Sciatic nerve (tissue), 2 donors: ENCODE data around the gene DIP2C. TPM values are rescaled to one million over a fixed set of nuclear protein-coding genes. Genes with fewer than 3 reads are reported as not detected.
A peak's percentile ranks its signal among the peaks of the same experiment; 100 is the strongest.
"Not testable (repeated sequence)": the region's sequence is repeated elsewhere in the genome, so short reads cannot be mapped to it uniquely, and the experiment has no call there.

ENCODE experiments used
- ATAC-seq: fragments of 200-7000 bp; cut with Tn5 transposase; one replicate; pipeline ENCODE4 v1.9.1; 2020; ENCODE audit warnings: mild to moderate bottlenecking, moderate library complexity
- DNase-seq: peaks from one replicate; pipeline ENCODE4 v3.0.0-alpha.2; 2020; ENCODE audit warnings: low spot score
- intact Hi-C: fragments of 100-400 bp; cut with DNase I; formaldehyde crosslinking; loops from one replicate; pipeline ENCODE4 v1.14.2; 2022
- total RNA-seq: library from RNA; stranded (reverse); fragmentation: NEBNext Ultra II Directional; extraction: Animal tissue kit (Norgen Biotek cat#: 25700); gene quantifications from one replicate; pipeline ENCODE4 v1.2.1, GENCODE V29; 2021
- donor health status: DM: no; HTN: no; CAD: no.
- donor health status: DM: no; HTN: no; CAD: no.

DIP2C gene
- total RNA-seq, 1 donor from 2014 or later = 38.7 TPM

DNA sequence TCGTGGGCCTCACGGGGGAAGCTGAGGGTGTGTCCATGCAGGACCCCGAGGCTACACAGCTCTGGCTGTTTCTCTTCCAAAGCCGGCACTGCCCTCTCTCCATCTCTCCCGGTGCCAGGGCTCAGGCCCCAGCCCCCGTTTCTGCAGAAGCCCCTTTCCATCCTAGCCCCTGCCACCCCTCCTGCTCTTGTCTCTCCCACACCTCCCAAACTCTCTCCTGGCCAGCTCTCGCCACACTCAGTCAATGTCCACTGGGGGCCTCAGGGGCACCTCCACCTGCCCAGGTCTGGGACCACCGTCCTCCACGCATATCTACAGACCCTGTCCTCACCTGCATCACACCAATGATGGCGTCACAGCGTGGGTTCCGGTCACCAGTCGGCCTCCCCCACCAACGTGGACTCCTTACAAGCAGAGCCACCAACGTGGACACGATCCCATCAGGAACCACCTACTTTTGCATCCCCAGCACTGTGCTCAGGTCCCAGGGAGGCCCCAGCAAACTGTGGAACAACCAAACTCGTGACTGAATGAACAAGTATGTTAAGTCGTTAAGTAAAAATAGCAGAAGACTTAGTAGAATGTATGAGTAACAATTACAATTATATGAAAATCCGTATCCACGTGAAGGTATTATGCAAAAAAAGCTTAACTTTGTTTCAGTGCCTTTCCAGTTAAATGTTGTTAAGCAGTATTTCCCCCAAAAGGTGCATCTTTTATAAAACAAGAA is 38.4 kb downstream of the DIP2C start:
- peak; percentile 27 for ATAC-seq
- intact Hi-C loops = no loop called here
- DNase-seq = no peak

DNA sequence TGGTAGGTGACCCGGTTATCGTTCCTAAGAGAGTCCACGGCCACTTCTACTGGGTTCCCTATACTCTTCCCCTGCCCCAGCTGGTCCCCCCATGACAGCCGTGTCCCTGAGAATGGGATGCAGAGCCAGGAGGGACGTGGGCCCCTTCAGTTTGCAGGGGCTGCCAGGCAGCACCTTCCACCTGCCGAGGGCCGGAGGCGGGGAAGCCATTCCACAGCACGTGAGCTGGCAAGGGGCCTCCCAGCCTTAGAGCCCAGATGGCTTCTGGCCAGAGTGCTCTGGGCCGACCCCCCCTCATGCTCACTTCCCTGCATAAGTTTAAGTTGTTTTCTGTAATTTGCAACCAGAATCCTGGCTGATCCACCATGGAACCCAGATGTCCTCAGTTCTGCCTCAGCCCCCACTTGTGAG is 39.0 kb downstream of the DIP2C start:
- no peak for DNase-seq
- ATAC-seq = peak; percentile 21

DNA sequence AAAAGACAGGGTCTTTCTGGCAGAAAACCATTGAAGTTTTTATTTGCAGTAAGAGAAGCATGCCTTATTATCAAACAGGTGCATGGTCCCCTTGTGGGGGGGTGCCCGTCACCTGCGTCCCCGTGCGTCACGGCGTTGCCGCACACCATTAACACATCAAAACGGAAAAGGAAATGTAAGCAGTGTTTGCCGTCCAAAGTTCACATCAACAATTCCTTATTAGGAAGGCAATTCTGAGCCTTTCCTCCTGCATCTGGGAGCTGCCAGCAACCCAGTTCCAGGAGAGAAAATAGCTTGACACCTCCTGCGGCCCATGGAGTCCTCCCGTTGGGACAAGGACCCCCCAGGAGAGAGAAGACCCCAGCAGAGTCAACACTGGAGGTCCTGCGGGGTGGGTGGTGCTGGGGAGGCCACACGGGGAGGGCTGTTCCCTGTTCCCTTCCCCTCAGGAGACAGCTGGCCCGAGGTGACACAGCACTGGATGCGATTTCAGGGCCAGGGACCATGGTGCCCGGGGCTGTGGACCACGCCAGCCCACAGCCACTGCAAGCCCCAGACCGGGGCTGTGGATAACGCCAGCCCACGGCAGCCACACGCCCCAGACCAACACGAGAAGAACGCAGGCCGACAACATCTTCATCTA is 39.5 kb downstream of the DIP2C start:
- DNase-seq = no peak

More for the DNA sequence above, 39.0 kb downstream of the DIP2C start:
- intact Hi-C loops = no loop called here

DNA sequence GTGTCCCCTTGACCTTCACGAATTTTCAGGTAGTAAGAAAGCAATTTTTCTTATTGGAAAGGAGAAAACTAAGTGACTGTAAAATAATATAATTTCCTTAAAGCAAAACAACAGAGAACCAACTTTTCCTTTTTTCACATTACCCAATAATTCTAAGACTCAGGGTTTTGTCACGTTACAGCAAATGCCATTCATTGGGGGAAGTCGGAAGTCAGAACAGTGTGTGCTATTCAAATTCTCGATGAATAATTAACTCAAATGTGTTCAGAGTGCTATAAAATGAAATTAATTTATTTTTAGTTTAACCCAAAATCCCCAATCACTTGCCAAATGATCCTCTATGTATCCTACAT is 40.0 kb downstream of the DIP2C start:
- intact Hi-C loops = no loop called here
- ATAC-seq (no peak), DNase-seq (no peak)

More for the DNA sequence above, 39.5 kb downstream of the DIP2C start:
- peak; percentile 27 for ATAC-seq
- intact Hi-C loops = no loop called here

DNA sequence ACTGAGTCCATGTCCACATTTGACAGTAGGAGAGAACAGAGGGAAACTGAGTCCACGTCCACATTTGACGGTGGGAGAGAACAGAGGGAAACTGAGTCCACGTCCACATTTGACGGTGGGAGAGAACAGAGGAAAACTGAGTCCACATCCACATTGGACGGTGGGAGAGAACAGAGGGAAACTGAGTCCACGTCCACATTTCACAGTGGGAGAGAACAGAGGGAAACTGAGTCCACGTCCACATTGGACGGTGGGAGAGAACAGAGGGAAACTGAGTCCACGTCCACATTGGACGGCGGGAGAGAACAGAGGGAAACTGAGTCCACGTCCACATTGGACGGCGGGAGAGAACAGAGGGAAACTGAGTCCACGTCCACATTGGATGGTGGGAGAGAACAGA is 42.4 kb downstream of the DIP2C start:
- DNase-seq, ATAC-seq, intact Hi-C loops: not testable (repeated sequence)

DNA sequence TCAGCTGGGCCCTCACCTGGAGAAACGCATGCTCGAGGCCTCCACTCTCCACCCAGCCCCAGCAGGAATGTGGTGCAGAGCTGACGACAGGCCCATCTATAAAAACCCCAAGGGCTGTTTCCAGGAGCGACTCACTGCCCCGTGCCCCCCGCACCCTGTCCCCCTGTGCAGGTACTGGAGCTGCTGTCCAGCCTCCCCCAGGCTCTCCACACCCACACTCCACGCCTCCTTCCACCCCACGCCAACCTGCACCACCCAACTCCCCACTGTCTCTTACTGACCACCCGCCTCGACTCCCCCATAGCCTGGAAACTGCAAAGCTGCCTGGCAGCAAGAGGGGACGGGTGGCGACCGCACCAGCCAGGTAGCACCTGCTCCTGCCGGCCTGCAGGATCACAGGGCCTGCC is 43.3 kb downstream of the DIP2C start:
- peak; percentile 46 for DNase-seq
- intact Hi-C loops = no loop called here
- ATAC-seq = no peak

DNA sequence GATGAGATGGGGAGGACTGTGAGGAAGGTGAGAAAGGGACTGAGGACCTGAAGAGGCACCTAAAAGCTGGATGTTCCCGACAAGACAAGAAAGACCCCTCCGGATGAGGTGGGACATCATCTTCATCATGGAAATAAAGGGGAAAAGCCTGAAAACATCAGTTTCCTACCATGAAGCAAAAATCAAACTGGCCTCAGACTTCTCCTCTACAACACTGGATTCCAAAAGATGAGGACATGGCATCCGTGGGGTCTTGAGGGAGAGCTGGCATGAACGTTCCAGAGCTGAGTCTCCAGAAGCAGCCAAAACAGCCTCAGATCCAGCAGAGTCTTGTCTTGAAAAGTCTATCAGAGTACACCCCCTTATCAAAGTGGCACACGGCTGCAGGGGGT is 44.5 kb downstream of the DIP2C start:
- intact Hi-C loops = no loop called here
- no peak for ATAC-seq
- DNase-seq = no peak

DNA sequence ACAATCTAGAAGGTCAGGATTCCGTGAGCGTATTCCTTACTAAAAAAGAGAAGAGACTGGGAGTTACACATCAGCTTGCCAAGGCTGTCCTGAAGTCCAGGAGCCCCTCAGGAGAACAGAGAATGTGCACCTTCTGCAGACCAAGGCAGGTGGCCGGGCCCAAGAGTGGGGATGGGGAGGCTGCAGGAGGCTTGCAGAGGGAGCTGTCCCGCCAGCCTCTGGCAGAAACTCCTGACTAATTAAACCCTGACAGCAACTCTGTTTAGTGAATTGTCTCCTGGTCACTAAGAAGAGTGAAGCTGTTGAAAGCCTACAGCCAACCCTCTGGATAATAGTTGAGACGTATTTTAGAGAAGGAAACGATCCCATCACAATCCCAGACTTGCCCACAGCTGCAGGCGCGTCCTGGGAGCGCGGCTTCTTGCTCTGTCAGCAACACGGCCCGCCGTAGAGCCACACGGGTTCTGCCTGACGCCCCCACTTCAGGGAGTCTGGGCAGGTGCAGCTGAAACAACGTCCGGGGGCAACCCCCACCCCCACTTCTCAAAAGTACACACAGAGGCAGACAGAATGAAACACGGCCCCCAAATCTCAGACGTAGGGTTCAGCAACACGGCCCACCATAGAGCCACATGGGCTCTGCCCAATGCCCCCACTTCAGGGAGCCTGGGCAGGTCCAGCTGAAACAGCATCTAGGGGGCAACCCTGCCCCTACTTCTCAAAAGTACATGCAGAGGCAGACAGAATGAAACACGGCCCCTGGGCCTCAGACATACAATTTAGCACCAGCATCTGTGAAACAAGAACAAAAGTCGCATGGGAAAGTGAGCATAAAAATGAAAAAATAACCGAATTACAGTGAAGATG is 45.2 kb downstream of the DIP2C start:
- peak; percentile 33 for DNase-seq
- no peak for ATAC-seq
- intact Hi-C loops = no loop called here

DNA sequence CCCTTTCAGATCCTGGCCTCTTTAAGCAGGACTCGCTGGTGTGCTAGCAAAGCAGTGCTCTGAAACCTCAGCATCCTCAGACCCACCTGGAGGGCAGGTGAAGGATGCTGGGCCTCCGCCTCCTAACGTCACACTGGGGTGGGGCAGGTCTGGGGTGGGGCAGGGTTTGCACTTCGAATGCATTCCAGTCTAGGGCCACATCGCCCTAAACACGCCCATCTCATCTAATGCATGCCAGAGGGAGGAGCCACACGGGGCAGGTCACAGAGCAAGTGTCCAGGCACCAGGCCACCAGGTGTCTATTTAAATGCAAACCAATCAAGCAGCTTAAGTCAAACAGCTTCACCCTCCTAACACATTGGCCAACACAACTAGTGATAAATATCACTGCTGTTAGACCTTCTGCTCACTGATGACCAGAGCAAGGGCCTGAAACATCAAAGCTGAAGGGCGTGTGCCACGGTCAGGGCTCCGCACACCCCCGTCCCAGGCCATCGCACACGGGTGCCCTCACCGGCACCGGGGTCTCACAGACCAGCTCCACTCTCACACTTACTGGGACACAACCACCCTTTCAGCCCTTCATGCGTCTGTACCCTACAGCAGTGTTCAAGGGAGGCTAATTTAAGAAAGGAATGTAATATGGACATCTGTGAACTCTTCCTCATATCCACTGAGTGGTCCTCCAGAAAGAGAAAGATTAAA is 47.1 kb downstream of the DIP2C start:
- intact Hi-C loops = no loop called here
- ATAC-seq = no peak

DNA sequence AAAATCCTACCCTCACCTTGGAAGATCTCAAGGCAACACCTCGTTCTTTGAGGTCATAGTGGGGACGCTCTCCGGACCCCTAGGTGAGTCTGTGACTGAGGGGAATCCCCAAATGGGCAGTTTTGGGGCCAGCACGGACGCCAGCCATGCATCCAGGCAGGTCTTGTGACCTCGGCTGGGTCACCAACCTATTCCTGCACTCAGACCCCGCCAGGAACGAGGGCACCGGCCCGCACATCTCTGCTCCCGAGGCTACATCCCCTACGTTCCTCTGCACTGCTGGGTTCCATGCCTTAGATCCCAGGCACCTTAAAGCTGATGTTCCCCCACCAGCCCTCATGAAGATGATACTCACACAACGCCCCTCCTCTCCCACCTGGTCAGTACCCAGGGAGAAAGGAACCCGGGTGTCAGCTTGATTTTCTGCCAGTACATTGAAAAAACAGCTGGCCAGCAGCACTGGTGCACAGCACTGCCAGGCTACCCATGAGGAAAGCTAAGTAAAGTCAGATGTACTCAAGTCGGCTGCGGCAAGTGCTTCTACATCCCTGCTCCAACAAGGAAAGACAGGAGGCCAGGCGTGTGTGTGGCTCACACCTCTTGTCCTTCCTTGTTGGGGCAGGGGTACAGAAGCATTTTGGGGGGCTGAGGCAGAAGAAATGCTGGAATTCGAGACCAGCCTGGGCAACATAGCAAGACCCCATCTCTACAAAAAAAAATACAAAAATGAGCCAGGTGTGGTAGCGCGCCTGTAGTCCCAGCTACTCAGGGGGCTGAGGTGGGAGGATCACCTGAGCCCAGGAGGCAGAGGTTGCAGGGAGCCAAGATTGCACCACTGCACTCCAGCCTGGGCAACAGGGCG is 48.1 kb downstream of the DIP2C start:
- ATAC-seq (no peak), DNase-seq (no peak)
- intact Hi-C loops = no loop called here

More for the DNA sequence above, 47.1 kb downstream of the DIP2C start:
- DNase-seq = no peak

DNA sequence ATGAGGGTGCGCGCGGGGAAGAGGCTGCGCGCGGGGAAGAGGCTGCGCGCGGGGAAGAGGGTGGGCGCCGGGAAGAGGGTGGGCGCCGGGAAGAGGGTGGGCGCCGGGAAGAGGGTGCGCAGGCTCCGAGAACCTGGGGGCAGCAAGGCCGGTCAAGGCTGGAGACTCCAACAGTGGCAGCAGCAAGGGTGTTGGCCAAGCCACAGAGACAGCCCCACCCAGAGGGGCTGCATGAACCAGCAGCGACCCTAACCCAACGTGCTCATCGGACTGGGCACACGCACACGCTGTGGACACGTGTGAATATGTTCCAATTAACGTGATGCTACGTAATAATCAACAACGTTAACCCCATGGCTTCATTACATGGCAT is 48.8 kb downstream of the DIP2C start:
- intact Hi-C loops = no loop called here
- DNase-seq (no peak), ATAC-seq (no peak)

DNA sequence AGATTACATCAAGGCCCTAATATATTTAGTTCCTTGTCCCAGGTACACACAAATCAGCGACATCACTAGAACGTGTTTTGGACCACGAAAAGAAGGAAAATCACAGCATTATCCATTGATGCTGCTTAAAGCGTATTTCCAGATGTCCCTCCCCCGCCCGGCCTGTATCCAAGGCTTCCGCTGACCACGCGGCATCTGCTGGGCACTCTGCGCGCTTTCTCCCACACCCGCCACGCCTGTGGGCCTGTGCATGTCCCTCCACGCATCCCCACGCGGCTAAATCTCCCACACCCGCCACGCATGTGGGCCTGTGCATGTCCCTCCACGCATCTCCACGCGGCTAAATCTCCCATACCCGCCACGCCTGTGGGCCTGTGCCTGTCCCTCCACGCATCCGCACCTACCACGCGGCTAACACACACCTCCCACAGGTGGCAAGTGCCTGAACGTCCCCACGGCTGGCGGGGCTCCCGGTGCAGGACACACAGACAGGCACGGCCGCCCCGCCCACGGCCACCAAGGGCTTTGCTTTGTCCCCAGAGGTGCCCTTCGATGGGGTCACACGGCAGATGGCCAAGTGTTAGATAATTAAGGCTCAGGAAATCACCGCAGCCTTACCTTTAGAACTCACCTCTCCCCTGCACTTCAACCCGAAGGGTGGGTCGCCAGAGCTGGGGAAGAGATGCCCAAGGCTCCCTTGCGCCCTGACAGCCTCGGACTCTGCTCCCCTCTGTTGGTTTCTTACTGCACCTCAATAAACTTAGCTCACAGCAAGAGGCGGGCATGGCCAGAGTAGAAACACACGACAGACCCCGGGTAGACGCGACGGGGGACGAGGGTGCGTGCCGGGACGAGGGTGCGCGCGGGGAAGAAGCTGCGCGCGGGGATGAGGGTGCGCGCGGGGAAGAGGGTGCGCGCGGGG is 49.5 kb downstream of the DIP2C start:
- intact Hi-C loops = no loop called here
- ATAC-seq (no peak), DNase-seq (no peak)

DNA sequence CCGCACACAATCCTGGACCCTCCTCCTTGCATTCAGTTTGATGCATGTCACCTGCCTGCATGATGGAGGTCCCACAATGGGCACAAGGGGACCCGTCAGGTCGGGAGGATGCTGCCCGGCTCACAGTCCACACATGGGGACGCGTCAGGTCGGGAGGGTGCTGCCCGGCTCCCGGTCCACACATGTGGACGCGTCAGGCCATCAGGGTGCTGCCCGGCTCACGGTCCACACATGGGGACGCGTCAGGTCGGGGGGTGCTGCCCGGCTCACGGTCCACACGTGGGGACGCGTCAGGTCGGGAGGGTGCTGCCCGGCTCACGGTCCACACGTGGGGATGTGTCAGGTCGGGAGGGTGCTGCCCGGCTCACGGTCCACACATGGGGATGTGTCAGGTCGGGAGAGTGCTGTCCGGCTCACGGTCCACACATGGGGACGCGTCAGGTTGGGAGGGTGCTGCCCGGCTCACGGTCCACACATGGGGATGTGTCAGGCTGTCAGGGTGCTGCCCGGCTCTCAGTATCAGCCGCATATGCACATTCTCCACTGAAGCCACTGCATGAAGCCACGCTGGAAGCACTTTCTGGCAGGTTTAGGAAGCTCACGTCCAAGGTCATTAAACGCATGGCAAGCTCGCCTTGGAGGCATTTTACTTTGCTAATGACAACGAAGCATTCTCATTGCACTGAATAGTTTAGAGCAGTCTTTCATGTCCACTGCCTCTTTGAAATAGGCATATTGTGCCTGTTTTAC is 50.3 kb downstream of the DIP2C start:
- intact Hi-C loops = no loop called here
- DNase-seq (no peak), ATAC-seq (no peak)

DNA sequence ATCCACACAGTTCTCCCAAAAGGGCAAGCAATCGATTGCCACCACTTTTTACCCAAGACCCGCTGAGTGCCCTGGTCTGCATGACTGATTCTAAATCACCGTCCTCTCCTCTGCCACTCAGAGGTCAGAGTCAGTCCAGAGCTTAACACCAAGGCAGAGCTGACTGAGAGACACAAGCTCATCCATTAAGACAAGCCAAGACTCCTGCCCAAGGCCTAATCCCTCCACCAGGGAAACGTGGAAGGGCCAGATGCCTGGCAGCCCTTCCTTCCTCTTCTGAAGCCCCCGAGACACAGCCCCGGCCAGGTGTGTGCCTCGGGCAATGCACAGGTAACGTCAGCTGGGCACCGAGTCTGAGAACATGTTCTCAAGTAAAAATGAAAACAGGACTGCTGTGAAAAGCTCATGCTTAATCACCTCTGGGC is 51.7 kb downstream of the DIP2C start:
- DNase-seq (no peak), ATAC-seq (no peak)
- intact Hi-C loops = no loop called here

DNA sequence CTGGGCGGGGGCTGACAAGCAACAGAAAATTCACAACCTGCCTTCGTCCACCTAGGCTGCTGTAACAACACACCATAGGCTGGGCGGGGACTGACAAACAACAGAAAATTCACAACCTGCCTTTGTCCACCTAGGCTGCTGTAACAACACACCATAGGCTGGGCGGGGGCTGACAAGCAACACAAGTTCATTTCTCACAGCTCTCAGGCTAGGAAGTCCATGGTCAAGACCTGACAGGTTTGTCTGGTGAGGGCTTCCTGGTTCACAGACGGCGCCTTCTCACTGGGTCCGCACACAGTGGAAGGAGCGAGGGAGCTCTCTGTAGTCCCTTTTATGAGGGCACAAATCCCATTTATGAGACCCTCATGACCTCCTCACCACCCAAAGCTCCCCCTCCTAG is 52.2 kb downstream of the DIP2C start:
- no peak for DNase-seq
- intact Hi-C loops = no loop called here
- ATAC-seq = no peak

DNA sequence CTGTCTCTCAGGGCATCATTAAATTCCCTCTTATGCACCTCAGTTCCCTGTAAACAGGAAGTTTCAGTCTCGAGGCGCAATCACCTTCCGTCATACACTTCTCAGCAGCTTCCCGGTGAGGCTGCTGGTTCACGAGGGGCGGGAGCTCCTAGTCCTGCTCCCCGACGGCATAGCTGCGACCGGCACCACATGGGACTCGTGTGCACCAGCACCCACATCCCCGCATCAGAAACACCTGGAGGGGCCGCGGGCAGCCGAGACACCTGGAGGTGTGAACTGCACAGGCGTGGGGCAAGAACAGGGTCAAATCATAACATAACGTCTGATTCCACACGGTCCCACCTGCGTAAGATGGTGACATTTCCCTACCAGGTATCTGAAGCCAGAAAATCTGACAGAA is 52.7 kb downstream of the DIP2C start:
- intact Hi-C loops = no loop called here
- DNase-seq (no peak), ATAC-seq (no peak)
